GM10248 (cell line): ENCODE measurements around the gene HOXA13.

Experiments
- CTCF ChIA-PET: fragments of 300-600 bp; sonication (Branson Sonifier 250); formaldehyde crosslinking; extraction: SDS; loops from one replicate; lab custom pipeline; 2021; ENCODE audit warnings: antibody characterized with exemption; lab: Yijun Ruan, JAX
- POLR2A ChIA-PET: fragments of 350-650 bp; sonication (Branson Sonifier 250); formaldehyde crosslinking; extraction: SDS; loops from one replicate; lab custom pipeline; 2020; ENCODE audit warnings: antibody characterized with exemption; lab: Yijun Ruan, JAX
- DNase-seq: peaks from one replicate; pipeline ENCODE4 v3.0.0; 2012; ENCODE audit errors: extremely low spot score
- CTCF ChIP-seq: IDR thresholded peaks from 2 replicates; pipeline ENCODE4 v1.5.1; 2012; ENCODE audit warnings: mild to moderate bottlenecking, low read depth; ENCODE audit errors: extremely low read depth, missing control alignments, control extremely low read depth

HOXA13 gene

GRCh38 chr7:27245798-27246691 lies 46.2 kb upstream of the HOXA13 start:
- CTCF ChIA-PET: no interaction called here
- POLR2A ChIA-PET: no interaction called here
- no peak for TF ChIP-seq CTCF
- no peak for DNase-seq

GRCh38 chr7:27245124-27245797 lies 45.4 kb upstream of the HOXA13 start:
- ChIA-PET POLR2A (no interaction called here), CTCF (no interaction called here)
- TF ChIP-seq CTCF: no peak
- DNase-seq: no peak

GRCh38 chr7:27244488-27245123 lies 44.7 kb upstream of the HOXA13 start:
- POLR2A ChIA-PET: no interaction called here
- TF ChIP-seq CTCF: no peak
- no peak for DNase-seq
- CTCF ChIA-PET: no interaction called here

GRCh38 chr7:27243340-27244163 lies 43.7 kb upstream of the HOXA13 start:
- TF ChIP-seq CTCF: no peak
- ChIA-PET POLR2A (no interaction called here), CTCF (interaction anchor here (1.5 kb wide), 1 partner anchor 677 kb away, joined by 4 read pairs; no protein-coding TSS in a partner anchor)
- no peak for DNase-seq

GRCh38 chr7:27242555-27243339 lies 42.9 kb upstream of the HOXA13 start, which contains the start of gene EVX1:
Gene EVX1 (plus strand): TSS chr7:27242802. CDS start chr7:27243031, 229 bp downstream.
- ChIA-PET POLR2A (no interaction called here), CTCF (interaction anchor here (0.8 to 2.2 kb wide), 5 partner anchors 8 to 678 kb away, joined by 3 to 9 read pairs (median 4); no protein-coding TSS in a partner anchor)
- TF ChIP-seq CTCF: no peak
- no peak for DNase-seq
